ENCODE data around the gene PTRH1. TPM values are rescaled to one million over a fixed set of nuclear protein-coding genes. Genes with fewer than 3 reads are reported as not detected.

The PTRH1 gene
- total RNA-seq, 1 donor from 2014 or later: 13.3 TPM

- Mint-ChIP-seq H3K27me3 (ENCODE audit: low read depth) (no peaks in the 10 kb centered on the region), H3K4me1 (ENCODE audit: low read depth) (peaks cover 19% of the 10 kb centered on the region), H3K4me3 (ENCODE audit: unreplicated experiment) (no peak overlapping the region), H3K36me3 (ENCODE audit: low read depth) (peaks cover 39% of the 10 kb centered on the region), H3K9me3 (ENCODE audit: low read depth) (no peaks in the 10 kb centered on the region), H3K27ac (ENCODE audit: unreplicated experiment) (no peak overlapping the region)
- TF ChIP-seq, protein P1, sequence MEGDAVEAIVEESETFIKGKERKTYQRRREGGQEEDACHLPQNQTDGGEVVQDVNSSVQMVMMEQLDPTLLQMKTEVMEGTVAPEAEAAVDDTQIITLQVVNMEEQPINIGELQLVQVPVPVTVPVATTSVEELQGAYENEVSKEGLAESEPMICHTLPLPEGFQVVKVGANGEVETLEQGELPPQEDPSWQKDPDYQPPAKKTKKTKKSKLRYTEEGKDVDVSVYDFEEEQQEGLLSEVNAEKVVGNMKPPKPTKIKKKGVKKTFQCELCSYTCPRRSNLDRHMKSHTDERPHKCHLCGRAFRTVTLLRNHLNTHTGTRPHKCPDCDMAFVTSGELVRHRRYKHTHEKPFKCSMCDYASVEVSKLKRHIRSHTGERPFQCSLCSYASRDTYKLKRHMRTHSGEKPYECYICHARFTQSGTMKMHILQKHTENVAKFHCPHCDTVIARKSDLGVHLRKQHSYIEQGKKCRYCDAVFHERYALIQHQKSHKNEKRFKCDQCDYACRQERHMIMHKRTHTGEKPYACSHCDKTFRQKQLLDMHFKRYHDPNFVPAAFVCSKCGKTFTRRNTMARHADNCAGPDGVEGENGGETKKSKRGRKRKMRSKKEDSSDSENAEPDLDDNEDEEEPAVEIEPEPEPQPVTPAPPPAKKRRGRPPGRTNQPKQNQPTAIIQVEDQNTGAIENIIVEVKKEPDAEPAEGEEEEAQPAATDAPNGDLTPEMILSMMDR (IDR thresholded peaks at IDR 0.05): no peak
- no peak for DNase-seq (ENCODE audit: low spot score)
Observed at GRCh38 chr9:127680846-127681245, 34.6 kb downstream of the PTRH1 start.

DNA sequence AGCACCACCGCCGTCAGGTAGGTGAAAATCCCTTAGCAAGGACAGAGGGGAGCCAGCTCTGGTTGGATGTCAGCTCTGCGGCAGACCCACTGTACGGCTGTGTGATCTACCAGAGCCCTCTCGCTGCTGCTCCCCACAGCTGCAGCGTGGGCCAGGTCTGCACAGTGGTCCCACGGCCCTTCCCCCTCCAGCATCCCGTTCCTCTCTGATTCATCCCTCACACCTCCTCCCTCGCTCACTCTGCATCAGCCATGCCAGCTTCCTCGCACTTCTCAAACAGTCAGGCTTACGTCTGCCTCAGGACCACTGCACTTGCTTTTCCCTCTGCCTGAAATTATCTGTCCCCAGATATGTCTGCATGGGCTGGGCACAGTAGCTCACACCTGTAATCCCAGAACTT is 35.2 kb downstream of the PTRH1 start:
- no peak overlapping the region for H3K4me3 Mint-ChIP-seq (ENCODE audit: unreplicated experiment)
- peaks cover 42% of the 10 kb centered on the region for H3K36me3 Mint-ChIP-seq (ENCODE audit: low read depth)
- no peaks in the 10 kb centered on the region for H3K27me3 Mint-ChIP-seq (ENCODE audit: low read depth)
- H3K4me1 Mint-ChIP-seq (ENCODE audit: low read depth): peaks cover 19% of the 10 kb centered on the region
- H3K9me3 Mint-ChIP-seq (ENCODE audit: low read depth): no peaks in the 10 kb centered on the region
- TF ChIP-seq, protein P1 (IDR thresholded peaks at IDR 0.05): no peak
- H3K27ac Mint-ChIP-seq (ENCODE audit: unreplicated experiment): no peak overlapping the region
- DNase-seq (ENCODE audit: low spot score): no peak

- no peak overlapping the region for H3K27ac Mint-ChIP-seq (ENCODE audit: unreplicated experiment)
- H3K4me3 Mint-ChIP-seq (ENCODE audit: unreplicated experiment): no peak overlapping the region
- DNase-seq (ENCODE audit: low spot score): no peak
- H3K4me1 Mint-ChIP-seq (ENCODE audit: low read depth): peaks cover 13% of the 10 kb centered on the region
- H3K36me3 Mint-ChIP-seq (ENCODE audit: low read depth): peaks cover 40% of the 10 kb centered on the region
- H3K27me3 Mint-ChIP-seq (ENCODE audit: low read depth): no peaks in the 10 kb centered on the region
- TF ChIP-seq, protein P1 (IDR thresholded peaks at IDR 0.05): no peak
- no peaks in the 10 kb centered on the region for H3K9me3 Mint-ChIP-seq (ENCODE audit: low read depth)
Observed at GRCh38 chr9:127679506-127679905, 36.0 kb downstream of the PTRH1 start.

DNA sequence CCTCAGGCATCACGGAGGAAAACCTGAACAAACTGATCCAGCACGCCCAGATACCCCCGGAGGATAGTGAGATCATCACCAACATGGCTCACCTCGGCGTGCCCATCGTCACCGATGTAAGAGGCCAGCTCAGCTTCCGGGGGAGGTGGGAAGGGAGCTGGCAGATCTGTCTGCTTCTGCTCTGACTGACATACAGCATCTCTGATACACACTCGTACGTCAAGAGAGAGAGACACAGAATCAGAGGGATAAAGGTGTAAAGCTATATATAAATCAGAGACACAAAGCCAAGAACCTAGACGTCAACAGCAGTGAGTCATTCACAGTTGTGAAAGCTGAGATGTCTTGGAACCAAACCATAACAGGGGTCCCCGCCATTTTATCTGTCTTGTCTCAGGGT is 38.8 kb downstream of the PTRH1 start:
- Mint-ChIP-seq H3K4me1 (ENCODE audit: low read depth) (no peaks in the 10 kb centered on the region), H3K36me3 (ENCODE audit: low read depth) (peaks cover 43% of the 10 kb centered on the region), H3K9me3 (ENCODE audit: low read depth) (no peaks in the 10 kb centered on the region), H3K27ac (ENCODE audit: unreplicated experiment) (no peak overlapping the region), H3K27me3 (ENCODE audit: low read depth) (no peaks in the 10 kb centered on the region), H3K4me3 (ENCODE audit: unreplicated experiment) (no peak overlapping the region)
- TF ChIP-seq, protein P1 (IDR thresholded peaks at IDR 0.05): no peak
- no peak for DNase-seq (ENCODE audit: low spot score)

- H3K9me3 Mint-ChIP-seq (ENCODE audit: low read depth): no peaks in the 10 kb centered on the region
- no peak overlapping the region for H3K27ac Mint-ChIP-seq (ENCODE audit: unreplicated experiment)
- TF ChIP-seq, protein P1 (IDR thresholded peaks at IDR 0.05): no peak
- no peak for DNase-seq (ENCODE audit: low spot score)
- H3K4me3 Mint-ChIP-seq (ENCODE audit: unreplicated experiment): no peak overlapping the region
- peaks cover 33% of the 10 kb centered on the region for H3K36me3 Mint-ChIP-seq (ENCODE audit: low read depth)
- no peaks in the 10 kb centered on the region for H3K4me1 Mint-ChIP-seq (ENCODE audit: low read depth)
- H3K27me3 Mint-ChIP-seq (ENCODE audit: low read depth): no peaks in the 10 kb centered on the region
Observed at GRCh38 chr9:127673234-127673633, 42.2 kb downstream of the PTRH1 start.

Data from chondrocyte (in vitro differentiated cells).